ENCODE data around the gene SLC27A3.

DNA sequence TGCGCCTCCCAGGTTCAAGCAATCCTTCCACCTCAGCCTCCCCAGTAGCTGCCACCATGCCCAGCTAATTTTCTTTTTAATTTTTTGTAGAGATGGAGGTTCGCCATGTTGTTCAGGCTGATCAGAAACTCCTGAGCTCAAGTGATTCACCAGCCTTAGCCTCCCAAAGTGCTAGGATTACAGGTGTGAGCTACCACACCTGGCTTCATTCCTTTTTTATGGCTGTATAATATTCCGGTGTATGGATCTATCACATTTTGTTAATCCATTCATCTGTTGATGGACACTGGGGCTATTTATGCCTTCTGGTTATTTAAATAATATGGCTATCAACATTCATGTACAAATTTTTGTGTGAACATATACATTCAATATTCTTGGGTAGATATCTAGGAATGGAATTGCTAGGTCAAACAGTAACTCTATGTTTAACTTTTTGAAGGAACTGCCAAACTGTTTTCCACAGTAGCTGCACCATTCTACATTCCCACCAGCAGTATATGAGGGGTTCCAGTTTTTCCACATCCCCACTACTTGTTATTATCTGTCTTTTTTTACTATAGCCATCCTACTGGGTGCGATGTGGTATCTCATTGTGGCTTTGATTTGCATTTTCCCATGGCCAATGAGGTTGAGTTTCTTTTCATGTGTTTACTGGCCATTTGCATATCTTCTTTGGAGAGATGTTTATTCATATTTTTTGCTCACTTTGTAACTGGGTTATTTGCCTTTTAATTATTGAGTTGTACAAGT, 11.0 kb downstream of the SLC27A3 start:
- TF ChIP-seq, protein P1, sequence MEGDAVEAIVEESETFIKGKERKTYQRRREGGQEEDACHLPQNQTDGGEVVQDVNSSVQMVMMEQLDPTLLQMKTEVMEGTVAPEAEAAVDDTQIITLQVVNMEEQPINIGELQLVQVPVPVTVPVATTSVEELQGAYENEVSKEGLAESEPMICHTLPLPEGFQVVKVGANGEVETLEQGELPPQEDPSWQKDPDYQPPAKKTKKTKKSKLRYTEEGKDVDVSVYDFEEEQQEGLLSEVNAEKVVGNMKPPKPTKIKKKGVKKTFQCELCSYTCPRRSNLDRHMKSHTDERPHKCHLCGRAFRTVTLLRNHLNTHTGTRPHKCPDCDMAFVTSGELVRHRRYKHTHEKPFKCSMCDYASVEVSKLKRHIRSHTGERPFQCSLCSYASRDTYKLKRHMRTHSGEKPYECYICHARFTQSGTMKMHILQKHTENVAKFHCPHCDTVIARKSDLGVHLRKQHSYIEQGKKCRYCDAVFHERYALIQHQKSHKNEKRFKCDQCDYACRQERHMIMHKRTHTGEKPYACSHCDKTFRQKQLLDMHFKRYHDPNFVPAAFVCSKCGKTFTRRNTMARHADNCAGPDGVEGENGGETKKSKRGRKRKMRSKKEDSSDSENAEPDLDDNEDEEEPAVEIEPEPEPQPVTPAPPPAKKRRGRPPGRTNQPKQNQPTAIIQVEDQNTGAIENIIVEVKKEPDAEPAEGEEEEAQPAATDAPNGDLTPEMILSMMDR (conservative IDR thresholded peaks at IDR 0.05 in 1 of 2, IDR thresholded peaks at IDR 0.05 in 1 of 2; ENCODE audit: extremely low read depth in 1 of 2, insufficient read depth in 1 of 2, low read depth in 1 of 2, low read length in 2 of 2): no peak
- TF ChIP-seq EZH2 (IDR thresholded peaks at IDR 0.05; ENCODE audit: borderline replicate concordance, low read length): no peak
